ENCODE results near the gene SVOPL. TPM values are rescaled to one million over a fixed set of nuclear protein-coding genes. Genes with fewer than 3 reads are reported as not detected.
"Not testable (repeated sequence)": the region's sequence is repeated elsewhere in the genome, so short reads cannot be mapped to it uniquely, and the experiment has no call there.

Gene SVOPL
- total and polyA plus RNA-seq, 2 experiments from 2014 or later: 2.3 to 4.5 TPM

GRCh38 chr7:138701537-138701923 is 368 bp upstream of the SVOPL start:
- no peak for DNase-seq (ENCODE audit: low read depth in 1 of 2, low spot score in 1 of 2)
- H3K27ac ChIP-seq: no peak overlapping the region
- TF ChIP-seq CTCF (IDR thresholded peaks at IDR 0.05; ENCODE audit: low read depth, low read length): no peak
- H3K27me3 ChIP-seq: no peaks in the 10 kb centered on the region
- no peaks in the 10 kb centered on the region for H3K36me3 ChIP-seq
- H3K4me1 ChIP-seq (ENCODE audit: low read depth): no peaks in the 10 kb centered on the region
- no peak overlapping the region for H3K4me3 ChIP-seq
- no peaks in the 10 kb centered on the region for H3K9me3 ChIP-seq (ENCODE audit: low read depth)

GRCh38 chr7:138699661-138700060 is 1.5 kb downstream of the SVOPL start:
- no peaks in the 10 kb centered on the region for H3K9me3 ChIP-seq (ENCODE audit: low read depth)
- DNase-seq (ENCODE audit: low read depth in 1 of 2, low spot score in 1 of 2): no peak
- no peak overlapping the region for H3K4me3 ChIP-seq
- H3K4me1 ChIP-seq (ENCODE audit: low read depth): no peaks in the 10 kb centered on the region
- no peaks in the 10 kb centered on the region for H3K27me3 ChIP-seq
- no peak overlapping the region for H3K27ac ChIP-seq
- TF ChIP-seq CTCF (IDR thresholded peaks at IDR 0.05; ENCODE audit: low read depth, low read length): no peak
- H3K36me3 ChIP-seq: no peaks in the 10 kb centered on the region

GRCh38 chr7:138698281-138698680 is 2.9 kb downstream of the SVOPL start:
- Histone ChIP-seq H3K36me3 (no peaks in the 10 kb centered on the region), H3K27me3 (no peaks in the 10 kb centered on the region), H3K9me3 (ENCODE audit: low read depth) (no peaks in the 10 kb centered on the region), H3K4me3 (no peak overlapping the region), H3K4me1 (ENCODE audit: low read depth) (no peaks in the 10 kb centered on the region), H3K27ac (no peak overlapping the region)
- DNase-seq (ENCODE audit: low read depth in 1 of 2, low spot score in 1 of 2): no peak
- no peak for TF ChIP-seq CTCF (IDR thresholded peaks at IDR 0.05; ENCODE audit: low read depth, low read length)

GRCh38 chr7:138697535-138698182 is 3.5 kb downstream of the SVOPL start:
- Histone ChIP-seq H3K4me3 (no peak overlapping the region), H3K27ac (no peak overlapping the region), H3K4me1 (ENCODE audit: low read depth) (no peaks in the 10 kb centered on the region), H3K9me3 (ENCODE audit: low read depth) (no peaks in the 10 kb centered on the region), H3K27me3 (no peaks in the 10 kb centered on the region), H3K36me3 (no peaks in the 10 kb centered on the region)
- no peak for TF ChIP-seq CTCF (IDR thresholded peaks at IDR 0.05; ENCODE audit: low read depth, low read length)
- no peak for DNase-seq (ENCODE audit: low read depth in 1 of 2, low spot score in 1 of 2)

- not testable (repeated sequence) for H3K4me1 ChIP-seq (ENCODE audit: low read depth); H3K36me3 ChIP-seq; H3K27me3 ChIP-seq; DNase-seq (ENCODE audit: low read depth in 1 of 2, low spot score in 1 of 2); H3K27ac ChIP-seq; H3K9me3 ChIP-seq (ENCODE audit: low read depth); H3K4me3 ChIP-seq
Measured at GRCh38 chr7:138695776-138696175, 5.4 kb downstream of the SVOPL start.

DNA sequence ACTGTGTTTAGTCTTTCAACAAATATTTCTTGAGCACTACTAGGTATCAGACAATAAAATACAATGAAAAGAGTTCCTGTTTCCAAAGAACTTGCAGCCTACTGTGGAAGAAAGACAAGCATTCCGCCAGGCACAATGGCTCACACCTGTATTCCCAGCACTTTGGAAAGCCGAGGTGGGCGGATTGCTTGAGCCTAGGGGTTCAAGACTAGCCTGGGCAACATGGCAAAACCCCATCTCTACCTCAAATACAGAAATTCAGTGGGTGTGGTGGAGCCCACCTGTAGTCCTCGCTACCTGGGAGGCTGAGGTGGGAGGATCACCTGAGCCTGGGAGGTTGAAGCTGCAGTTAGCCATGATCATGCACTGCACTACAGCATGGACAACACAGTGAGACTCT is 6.1 kb downstream of the SVOPL start:
- DNase-seq (ENCODE audit: low read depth in 1 of 2, low spot score in 1 of 2): no peak
- H3K4me3 ChIP-seq: no peak overlapping the region
- no peaks in the 10 kb centered on the region for H3K36me3 ChIP-seq
- no peaks in the 10 kb centered on the region for H3K9me3 ChIP-seq (ENCODE audit: low read depth)
- no peaks in the 10 kb centered on the region for H3K27me3 ChIP-seq
- TF ChIP-seq CTCF (IDR thresholded peaks at IDR 0.05; ENCODE audit: low read depth, low read length): no peak
- no peak overlapping the region for H3K27ac ChIP-seq
- no peaks in the 10 kb centered on the region for H3K4me1 ChIP-seq (ENCODE audit: low read depth)

All from cardiac muscle cell (in vitro differentiated cells and primary cell).